Left ventricle myocardium inferior (tissue), 1 donor: ENCODE data around the gene CIAO3. TPM values are rescaled to one million over a fixed set of nuclear protein-coding genes. Genes with fewer than 3 reads are reported as not detected.
"Not testable (repeated sequence)": the region's sequence is repeated elsewhere in the genome, so short reads cannot be mapped to it uniquely, and the experiment has no call there.

Experiments used
- DNase-seq: peaks from one replicate; pipeline ENCODE4 v3.0.0-alpha.2; 2020
- H3K27ac ChIP-seq: fragments of 200-600 bp; replicated peaks from 2 replicates; pipeline ENCODE4 v1.8.0; 2021
- H3K27me3 ChIP-seq: fragments of 200-600 bp; 2 replicates; pipeline ENCODE4 v1.8.0; 2021; ENCODE audit warnings: low read depth
- H3K36me3 ChIP-seq: fragments of 200-600 bp; 2 replicates; pipeline ENCODE4 v1.8.0; 2021
- H3K4me1 ChIP-seq: fragments of 200-600 bp; 2 replicates; pipeline ENCODE4 v1.8.0; 2021
- H3K4me3 ChIP-seq: fragments of 200-600 bp; 2 replicates; pipeline ENCODE4 v1.8.0; 2021; ENCODE audit warnings: mild to moderate bottlenecking, moderate library complexity
- H3K9me3 ChIP-seq: fragments of 200-600 bp; replicated peaks from 2 replicates; pipeline ENCODE4 v1.8.0; 2021
- CTCF ChIP-seq: fragments of 200-600 bp; IDR thresholded peaks from 2 replicates; pipeline ENCODE4 v1.8.0; 2021; ENCODE audit warnings: antibody characterized with exemption, mild to moderate bottlenecking, borderline replicate concordance
- intact Hi-C: fragments of 100-400 bp; cut with micrococcal nuclease; formaldehyde crosslinking; loops from one replicate; pipeline ENCODE4 v1.11.0; 2022
- total RNA-seq: library from RNA; stranded (reverse); fragmentation: NEBNext Ultra II Directional; extraction: Animal tissue kit (Norgen Biotek cat#: 25700); gene quantifications from one replicate; pipeline ENCODE4 v1.2.1, GENCODE V29; 2021
- donor health status: DM: no; HTN: yes; CAD: no; lungs with severe emphysema.

CIAO3 gene
- total RNA-seq, 1 donor from 2014 or later: 30.3 TPM

GRCh38 chr16:760545-761343 lies 19.9 kb upstream of the CIAO3 start, which contains the start of gene MSLN:
Gene MSLN (plus strand): TSS chr16:760734. CDS start chr16:762681, 1,947 bp downstream.
- no peak for TF ChIP-seq CTCF
- Histone ChIP-seq H3K4me3 (no peak within 1 kb of the TSS), H3K36me3 (no peaks in the 10 kb centered on the region), H3K4me1 (no peaks in the 10 kb centered on the region), H3K27me3 (peaks cover 55% of the 10 kb centered on the region), H3K9me3 (no peaks in the 10 kb centered on the region), H3K27ac (no peak within 1 kb of the TSS)
- DNase-seq: no peak
- intact Hi-C loops: no loop called here

DNA sequence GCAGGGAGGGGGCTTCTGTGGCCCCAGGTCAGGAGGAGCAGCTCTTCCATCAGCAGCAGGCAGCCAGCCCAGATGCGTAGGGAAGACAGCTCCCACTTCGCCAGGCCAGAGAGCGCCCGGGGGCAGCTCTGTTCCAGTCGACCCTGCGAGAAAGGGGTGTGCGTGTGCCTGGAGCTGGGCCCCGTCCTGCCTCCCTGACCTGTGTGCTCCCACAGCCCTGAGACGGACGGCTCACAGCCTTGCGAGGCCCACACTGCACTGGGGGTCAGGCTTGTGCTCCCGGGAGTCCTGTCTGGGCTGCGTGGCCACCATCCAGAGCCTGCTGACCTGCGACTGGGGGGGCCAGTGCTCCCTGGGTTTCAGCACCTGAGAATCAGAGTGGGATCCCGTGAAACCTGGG lies 19.3 kb upstream of the CIAO3 start:
- no peak overlapping the region for H3K4me3 ChIP-seq
- peaks cover 49% of the 10 kb centered on the region for H3K27me3 ChIP-seq
- H3K9me3 ChIP-seq: no peaks in the 10 kb centered on the region
- no peaks in the 10 kb centered on the region for H3K36me3 ChIP-seq
- no peak for DNase-seq
- no peak for TF ChIP-seq CTCF
- H3K4me1 ChIP-seq: no peaks in the 10 kb centered on the region
- intact Hi-C loops: no loop called here
- H3K27ac ChIP-seq: no peak overlapping the region

DNA sequence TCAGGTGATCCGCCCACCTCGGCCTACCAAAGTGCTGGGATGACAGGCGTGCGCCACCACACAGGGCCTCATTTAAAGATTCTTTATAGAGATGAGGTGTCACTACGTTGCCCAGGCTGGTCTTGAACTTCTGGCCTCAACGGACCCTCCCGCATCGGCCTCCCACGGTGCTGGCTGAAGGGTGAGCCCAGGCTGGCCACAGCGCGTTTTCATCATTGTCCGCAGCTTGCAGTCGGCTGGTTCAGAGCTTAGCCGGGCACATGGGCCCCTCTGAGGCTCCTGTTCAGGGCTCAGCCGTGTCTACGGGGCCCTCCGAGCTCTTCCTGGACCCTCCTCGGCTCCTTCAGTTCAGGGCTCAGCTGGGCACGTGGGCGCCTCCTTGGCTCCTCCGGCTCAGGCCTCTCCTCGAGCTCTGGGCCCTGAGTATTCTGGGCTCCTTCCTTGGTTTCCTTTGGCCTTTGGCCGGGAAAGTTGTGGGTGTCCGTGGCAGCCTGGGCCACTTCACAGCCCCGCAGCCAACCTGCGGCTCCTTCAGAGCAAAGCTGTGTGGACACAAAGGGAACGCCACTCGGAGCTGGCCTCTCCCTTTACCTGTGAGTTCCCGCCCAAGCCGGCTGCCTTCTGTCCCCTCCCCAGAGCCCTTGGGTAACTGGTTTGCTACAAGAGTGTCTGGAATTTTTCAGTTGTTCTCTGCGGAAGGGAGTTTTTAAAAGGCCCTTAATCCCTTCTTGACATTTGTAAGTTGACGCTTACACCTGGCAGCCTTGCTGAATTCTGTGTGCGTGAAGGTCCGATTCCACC lies 18.5 kb upstream of the CIAO3 start:
- Histone ChIP-seq H3K27me3 (peaks cover 46% of the 10 kb centered on the region), H3K36me3 (no peaks in the 10 kb centered on the region), H3K4me1 (no peaks in the 10 kb centered on the region), H3K4me3 (no peak overlapping the region), H3K9me3 (no peaks in the 10 kb centered on the region), H3K27ac (no peak overlapping the region)
- intact Hi-C loops: no loop called here
- no peak for TF ChIP-seq CTCF
- no peak for DNase-seq

DNA sequence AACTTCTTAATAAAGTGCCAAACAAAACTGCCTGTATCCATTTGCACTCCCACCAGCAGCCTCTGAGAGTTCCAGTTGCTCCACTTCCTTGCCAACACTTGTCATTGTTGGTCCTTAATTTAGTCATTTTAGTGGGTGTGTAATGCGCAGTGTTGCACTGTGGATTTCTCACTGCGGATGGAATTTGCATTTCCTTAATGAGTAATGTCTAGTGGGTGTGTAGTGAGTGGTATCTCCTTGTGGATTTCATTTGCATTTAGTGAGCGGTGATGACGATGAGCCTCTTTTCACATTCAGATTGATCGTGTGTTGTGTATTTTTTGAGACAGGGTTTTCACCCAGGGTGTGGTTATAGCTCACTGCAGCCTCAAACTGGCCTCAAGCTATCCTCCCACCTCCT lies 15.6 kb upstream of the CIAO3 start:
- Histone ChIP-seq H3K36me3 (no peaks in the 10 kb centered on the region), H3K27ac (no peak overlapping the region), H3K9me3 (no peaks in the 10 kb centered on the region), H3K27me3 (peaks cover 44% of the 10 kb centered on the region), H3K4me3 (no peak overlapping the region), H3K4me1 (no peaks in the 10 kb centered on the region)
- intact Hi-C loops: no loop called here
- TF ChIP-seq CTCF: no peak
- no peak for DNase-seq

- no peak for TF ChIP-seq CTCF
- Histone ChIP-seq H3K4me3 (no peak overlapping the region), H3K27ac (no peak overlapping the region), H3K36me3 (no peaks in the 10 kb centered on the region), H3K4me1 (no peaks in the 10 kb centered on the region), H3K9me3 (no peaks in the 10 kb centered on the region), H3K27me3 (peaks cover 34% of the 10 kb centered on the region)
- DNase-seq: no peak
- intact Hi-C loops: no loop called here
Measured at GRCh38 chr16:754656-755055, 13.9 kb upstream of the CIAO3 start.

- H3K4me1 ChIP-seq, DNase-seq, H3K36me3 ChIP-seq, H3K9me3 ChIP-seq, H3K27ac ChIP-seq, H3K4me3 ChIP-seq, intact Hi-C loops: not testable (repeated sequence)
- peaks cover 34% of the 10 kb centered on the region for H3K27me3 ChIP-seq
Measured at GRCh38 chr16:754121-754607, 13.4 kb upstream of the CIAO3 start.
